ENCODE measurements around the gene PPIP5K2.

The PPIP5K2 gene

DNA sequence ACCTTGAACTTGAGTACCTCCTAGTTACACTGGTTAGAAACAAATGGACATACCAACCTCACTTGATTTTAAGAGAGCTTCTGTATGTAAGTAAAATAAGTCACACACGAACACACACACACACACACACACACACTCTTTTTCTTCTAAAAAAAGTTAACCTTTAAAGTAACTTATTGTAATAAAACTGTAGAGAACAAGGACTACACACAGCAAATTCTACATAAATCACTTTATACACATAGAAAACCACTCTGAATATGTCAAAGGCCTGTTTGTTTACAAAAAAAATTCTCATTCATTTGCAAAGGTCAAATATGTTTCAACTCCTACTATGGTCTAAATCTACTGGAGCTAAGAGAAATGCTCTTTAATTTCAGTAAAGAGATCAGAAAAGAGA is 29.3 kb upstream of the PPIP5K2 start:
- H3K36me3 ChIP-seq: peaks cover 22% of the 10 kb centered on the region
- peaks cover 5 to 7% of the 10 kb centered on the region in 2 experiments for H3K4me1 ChIP-seq (ENCODE audit: control insufficient read depth in 1 of 2, insufficient read depth in 1 of 2, low read depth in 1 of 2, low read length in 1 of 2)
- no peak overlapping the region for H3K4me3 ChIP-seq (ENCODE audit: low read depth in 1 of 2, low read length in 1 of 2)
- no peaks in the 10 kb centered on the region for H3K27me3 ChIP-seq
- TF ChIP-seq, protein P1, sequence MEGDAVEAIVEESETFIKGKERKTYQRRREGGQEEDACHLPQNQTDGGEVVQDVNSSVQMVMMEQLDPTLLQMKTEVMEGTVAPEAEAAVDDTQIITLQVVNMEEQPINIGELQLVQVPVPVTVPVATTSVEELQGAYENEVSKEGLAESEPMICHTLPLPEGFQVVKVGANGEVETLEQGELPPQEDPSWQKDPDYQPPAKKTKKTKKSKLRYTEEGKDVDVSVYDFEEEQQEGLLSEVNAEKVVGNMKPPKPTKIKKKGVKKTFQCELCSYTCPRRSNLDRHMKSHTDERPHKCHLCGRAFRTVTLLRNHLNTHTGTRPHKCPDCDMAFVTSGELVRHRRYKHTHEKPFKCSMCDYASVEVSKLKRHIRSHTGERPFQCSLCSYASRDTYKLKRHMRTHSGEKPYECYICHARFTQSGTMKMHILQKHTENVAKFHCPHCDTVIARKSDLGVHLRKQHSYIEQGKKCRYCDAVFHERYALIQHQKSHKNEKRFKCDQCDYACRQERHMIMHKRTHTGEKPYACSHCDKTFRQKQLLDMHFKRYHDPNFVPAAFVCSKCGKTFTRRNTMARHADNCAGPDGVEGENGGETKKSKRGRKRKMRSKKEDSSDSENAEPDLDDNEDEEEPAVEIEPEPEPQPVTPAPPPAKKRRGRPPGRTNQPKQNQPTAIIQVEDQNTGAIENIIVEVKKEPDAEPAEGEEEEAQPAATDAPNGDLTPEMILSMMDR (IDR thresholded peaks at IDR 0.05): no peak
- H3K9me3 ChIP-seq: no peaks in the 10 kb centered on the region
- H3K27ac ChIP-seq: no peak overlapping the region

DNA sequence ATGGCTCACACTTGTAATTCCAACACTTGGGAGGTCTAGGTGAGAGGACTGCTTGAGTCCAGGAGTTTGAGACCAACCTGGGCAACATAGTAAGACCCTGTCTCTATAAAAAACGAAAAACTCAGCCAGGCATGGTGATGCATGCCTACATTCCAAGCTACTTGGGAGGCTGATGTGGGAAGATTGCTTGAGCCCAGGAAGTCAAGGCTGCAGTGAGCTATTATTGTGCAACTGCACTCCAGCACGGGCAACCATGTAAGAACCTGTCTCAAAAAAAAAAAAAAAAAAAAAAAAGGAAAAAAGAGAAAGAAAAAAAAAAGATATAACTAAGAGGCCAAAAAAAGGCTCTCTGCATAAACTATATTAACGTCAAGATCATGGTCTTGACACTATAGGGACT is 27.4 kb upstream of the PPIP5K2 start:
- Histone ChIP-seq H3K4me1 (ENCODE audit: control insufficient read depth in 1 of 2, insufficient read depth in 1 of 2, low read depth in 1 of 2, low read length in 1 of 2) (peaks cover 8% of the 10 kb centered on the region in 2 experiments), H3K27ac (no peak overlapping the region), H3K27me3 (no peaks in the 10 kb centered on the region), H3K4me3 (ENCODE audit: low read depth in 1 of 2, low read length in 1 of 2) (no peak overlapping the region), H3K36me3 (peaks cover 10% of the 10 kb centered on the region), H3K9me3 (no peaks in the 10 kb centered on the region)
- TF ChIP-seq, protein P1 (IDR thresholded peaks at IDR 0.05): no peak

DNA sequence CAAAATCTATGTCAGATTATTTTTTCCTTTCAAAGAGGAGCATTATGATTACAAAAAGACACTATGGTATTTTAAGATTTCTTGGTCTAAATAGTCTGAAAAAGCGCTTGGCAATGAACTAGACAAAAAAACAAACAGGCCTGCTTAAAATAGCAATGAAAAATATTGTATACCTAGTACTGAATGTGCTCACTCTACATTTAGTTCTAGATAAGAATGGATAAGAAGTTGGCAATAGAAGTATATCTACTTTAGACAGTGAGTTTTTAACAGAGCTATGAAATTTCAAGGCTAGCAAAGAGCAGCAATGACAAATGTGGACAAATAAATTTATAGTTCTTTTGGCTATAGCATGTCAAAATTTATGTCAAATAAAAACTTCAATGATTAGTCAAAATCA is 26.4 kb upstream of the PPIP5K2 start:
- Histone ChIP-seq H3K4me3 (ENCODE audit: low read depth in 1 of 2, low read length in 1 of 2) (no peak overlapping the region), H3K9me3 (no peaks in the 10 kb centered on the region), H3K36me3 (peaks cover 8% of the 10 kb centered on the region), H3K4me1 (ENCODE audit: control insufficient read depth in 1 of 2, insufficient read depth in 1 of 2, low read depth in 1 of 2, low read length in 1 of 2) (peaks cover 8% of the 10 kb centered on the region in 2 experiments), H3K27me3 (no peaks in the 10 kb centered on the region), H3K27ac (no peak overlapping the region)
- TF ChIP-seq, protein P1 (IDR thresholded peaks at IDR 0.05): no peak

DNA sequence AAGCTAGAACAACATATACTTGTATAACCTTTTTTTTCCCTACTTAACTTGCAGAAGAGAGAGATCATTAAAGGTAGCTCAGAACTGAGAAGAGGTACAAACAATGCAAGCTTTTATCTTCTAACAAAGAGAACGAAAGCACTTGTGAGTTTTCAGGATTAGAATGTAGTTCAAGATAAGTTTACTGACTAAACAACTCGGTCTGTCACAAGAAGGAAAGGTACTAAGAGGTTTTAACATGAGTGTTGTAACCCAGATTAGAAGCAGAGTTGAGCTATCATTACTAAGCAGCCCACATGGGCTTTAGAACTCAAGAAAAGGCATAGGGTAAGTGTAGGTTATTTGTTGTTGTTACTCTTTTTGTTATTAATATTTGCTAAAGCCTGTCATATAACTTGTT is 25.4 kb upstream of the PPIP5K2 start:
- Histone ChIP-seq H3K4me1 (ENCODE audit: control insufficient read depth in 1 of 2, insufficient read depth in 1 of 2, low read depth in 1 of 2, low read length in 1 of 2) (peaks cover 8% of the 10 kb centered on the region in 2 experiments), H3K27me3 (no peaks in the 10 kb centered on the region), H3K4me3 (ENCODE audit: low read depth in 1 of 2, low read length in 1 of 2) (no peak overlapping the region), H3K36me3 (peaks cover 8% of the 10 kb centered on the region), H3K27ac (no peak overlapping the region), H3K9me3 (no peaks in the 10 kb centered on the region)
- TF ChIP-seq, protein P1 (IDR thresholded peaks at IDR 0.05): no peak

DNA sequence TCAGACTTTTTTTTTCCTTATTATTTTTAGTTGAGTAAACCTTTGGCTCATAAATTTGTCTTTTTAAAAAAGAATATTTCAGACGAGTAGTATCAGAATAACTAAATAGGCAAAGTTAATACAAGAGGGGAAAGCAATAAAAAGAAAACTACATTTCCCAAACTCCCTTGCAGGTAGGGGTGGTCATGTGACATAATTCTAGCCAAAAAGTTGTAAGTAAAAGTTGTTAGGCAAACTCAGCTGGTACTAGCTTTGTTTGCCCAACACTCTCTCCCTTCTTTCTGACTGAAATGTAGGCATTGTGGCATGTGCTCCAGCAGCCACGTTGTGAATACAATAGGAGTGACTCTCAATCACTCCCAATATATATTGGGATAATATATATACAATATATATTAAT is 21.1 kb upstream of the PPIP5K2 start:
- H3K9me3 ChIP-seq: no peaks in the 10 kb centered on the region
- H3K4me1 ChIP-seq (ENCODE audit: control insufficient read depth in 1 of 2, insufficient read depth in 1 of 2, low read depth in 1 of 2, low read length in 1 of 2): peaks cover 8% of the 10 kb centered on the region in 2 experiments
- peaks cover 32% of the 10 kb centered on the region for H3K36me3 ChIP-seq
- H3K27me3 ChIP-seq: no peaks in the 10 kb centered on the region
- TF ChIP-seq, protein P1 (IDR thresholded peaks at IDR 0.05): no peak
- no peak overlapping the region for H3K27ac ChIP-seq
- no peak overlapping the region for H3K4me3 ChIP-seq (ENCODE audit: low read depth in 1 of 2, low read length in 1 of 2)

Data from neutrophil (primary cell).